Esophagus muscularis mucosa (tissue), 4 donors: ENCODE measurements around the gene ZNF607. TPM values are rescaled to one million over a fixed set of nuclear protein-coding genes. Genes with fewer than 3 reads are reported as not detected.
A peak's percentile ranks its signal among the peaks of the same experiment; 100 is the strongest.

ENCODE experiments used
- DNase-seq: peaks from one replicate; pipeline ENCODE4 v3.0.0-alpha.2; 2017; ENCODE audit errors: extremely low spot score
- H3K27ac ChIP-seq, 4 donors: fragments of 200-600 bp; sonication (generic); replicated peaks in 1 of 4; 1 replicate in 3 of 4; 2 replicates in 1 of 4; pipeline ENCODE4 v1.5.1; 2016 to 2019; ENCODE audit warnings: mild to moderate bottlenecking in 1 of 4
- H3K27me3 ChIP-seq, 4 donors: fragments of 200-600 bp; sonication (generic); one replicate each; pipeline versions ENCODE4 v1.5.1 to v1.6.0; 2016 to 2019
- H3K36me3 ChIP-seq, 4 donors: fragments of 200-600 bp; sonication (generic); one replicate each; pipeline ENCODE4 v1.5.1; 2016 to 2019
- H3K4me1 ChIP-seq, 4 donors: fragments of 200-600 bp; sonication (generic); one replicate each; pipeline ENCODE4 v1.5.1; 2016 to 2019
- H3K4me3 ChIP-seq, 4 donors: fragments of 200-600 bp; sonication (generic); 1 replicate in 2 of 4; 2 replicates in 2 of 4; pipeline ENCODE4 v1.5.1; 2016 to 2019; ENCODE audit warnings: mild to moderate bottlenecking in 4 of 4, moderate library complexity in 1 of 4
- H3K9me3 ChIP-seq, 4 donors: fragments of 200-600 bp; sonication (generic); 1 replicate in 3 of 4; 2 replicates in 1 of 4; pipeline ENCODE4 v1.5.1; 2016 to 2019
- CTCF ChIP-seq, 3 experiments: fragments of 200-600 bp in 2 of 3; fragments of 450-650 bp in 1 of 3; sonication (generic) in 2 of 3; IDR thresholded peaks; one replicate each; pipeline ENCODE4 v1.5.1; 2017 to 2019; ENCODE audit warnings: antibody characterized with exemption in 3 of 3, mild to moderate bottlenecking in 2 of 3, moderate library complexity in 1 of 3
- EP300 ChIP-seq: sonication (generic); formaldehyde crosslinking; IDR thresholded peaks from one replicate; pipeline ENCODE4 v1.6.1; 2017; ENCODE audit warnings: antibody characterized with exemption
- POLR2A ChIP-seq: fragments of 450-650 bp; IDR thresholded peaks from one replicate; pipeline ENCODE4 v1.6.1; 2017; ENCODE audit warnings: antibody characterized with exemption, moderate library complexity, mild to moderate bottlenecking, low read depth
- POLR2AphosphoS5 ChIP-seq, 2 donors: sonication (generic); formaldehyde crosslinking; IDR thresholded peaks; one replicate each; pipeline ENCODE4 v1.6.1; 2017; ENCODE audit warnings: antibody characterized with exemption in 2 of 2
- WGBS: methylation state at CpG from one replicate; pipeline ENCODE4 v1.1.5; 2018; 5-methylcytosine and 5-hydroxymethylcytosine counted together
- intact Hi-C: fragments of 100-400 bp; cut with DNase I; formaldehyde crosslinking; loops from one replicate; pipeline ENCODE4 v1.15.1; 2023
- small RNA-seq, 3 donors: library from RNA; depleted of rRNA; stranded (forward); fragments of <200 nt; gene quantifications; one replicate each; pipeline ENCODE3, GENCODE V24; 2016
- total RNA-seq, 4 donors: library from RNA; depleted of rRNA; stranded (reverse); fragments of >200 nt; gene quantifications; one replicate each; pipeline versions ENCODE4 v1.1.0 to v1.2.1, GENCODE V29; 2016

Gene ZNF607
- total RNA-seq, 4 donors from 2014 or later: 2.3 to 8.8 (median 6.7) TPM

GRCh38 chr19:37654629-37655300 is 64.8 kb downstream of the ZNF607 start:
- Histone ChIP-seq H3K4me3 (peak overlapping the region; percentile 71 to 88 (median 74)), H3K36me3 (peaks cover 0 to 2% (median under 1%) of the 10 kb centered on the region in 4 donors), H3K4me1 (peaks cover 12 to 30% (median 27%) of the 10 kb centered on the region in 4 donors), H3K27ac (peak overlapping the region; percentile 88 to 94 (median 89)), H3K27me3 (no peaks in the 10 kb centered on the region), H3K9me3 (no peaks in the 10 kb centered on the region)
- 0% methylated on average over 12 of the region's 40 CpGs for WGBS
- intact Hi-C loops: loop anchor here (5.0 kb wide), 2 partner anchors 38 to 57 kb away; no protein-coding TSS in a partner anchor
- no peak for DNase-seq
- no peak for TF ChIP-seq CTCF (IDR thresholded peaks at IDR 0.05)
- TF ChIP-seq EP300: no peak
- TF ChIP-seq POLR2AphosphoS5 (IDR thresholded peaks at IDR 0.05): no peak
- TF ChIP-seq POLR2A: no peak

GRCh38 chr19:37654118-37654517 is 65.4 kb downstream of the ZNF607 start:
- intact Hi-C loops: loop anchor here (5.0 kb wide), 1 partner anchor 57 kb away; no protein-coding TSS in a partner anchor
- Histone ChIP-seq H3K27ac (peak overlapping the region; percentile 88 to 94 (median 89)), H3K4me1 (peaks cover 12 to 30% (median 27%) of the 10 kb centered on the region in 4 donors), H3K9me3 (no peaks in the 10 kb centered on the region), H3K36me3 (peaks cover 0 to 8% (median 3%) of the 10 kb centered on the region in 4 donors), H3K4me3 (peak overlapping the region; percentile 71 to 88 (median 74)), H3K27me3 (no peaks in the 10 kb centered on the region)
- 6% methylated on average over 5 of the region's 5 CpGs for WGBS
- no peak for TF ChIP-seq CTCF (IDR thresholded peaks at IDR 0.05)
- TF ChIP-seq POLR2A: no peak
- TF ChIP-seq POLR2AphosphoS5 (IDR thresholded peaks at IDR 0.05): no peak
- TF ChIP-seq EP300: no peak
- no peak for DNase-seq

Small RNAs within 50 kb of the gene (small RNA-seq; reads per million reads assigned to genes)
- gene SELENOKP1: 0 reads per million in 3 donors

Other genes with a start within 250 kb of the ZNF607 start
- 1 to 10 TPM; 3.0 to 7.1 (median 5.3) TPM for gene ZNF793, start 212.8 kb downstream of the ZNF607 start, total RNA-seq
- 1 to 10 TPM; 2.8 to 4.7 (median 4.3) TPM for gene ZNF571, start 125.0 kb downstream of the ZNF607 start, total RNA-seq
- 1 to 10 TPM; 1.6 to 5.4 (median 2.5) TPM for gene ZNF540, start 124.9 kb downstream of the ZNF607 start, total RNA-seq
- 10 to 100 TPM; 10.1 to 24.5 (median 18.4) TPM for gene ZFP30, start 64.3 kb downstream of the ZNF607 start, total RNA-seq
- 10 to 100 TPM in 1 of 4 donors, 1 to 10 TPM in 3; 5.8 to 12.1 (median 7.6) TPM for gene ZNF573, start 59.8 kb upstream of the ZNF607 start, total RNA-seq
- gene WDR87, start 186.8 kb upstream of the ZNF607 start, total RNA-seq: not detected
- gene SIPA1L3, start 187.4 kb upstream of the ZNF607 start, total RNA-seq: 10 to 100 TPM; 10.4 to 17.9 (median 13.2) TPM